AG08395 (cell line): ENCODE data around the gene TNS4.
A peak's percentile ranks its signal among the peaks of the same experiment; 100 is the strongest.

ENCODE experiments used
- DNase-seq: peaks from one replicate; pipeline ENCODE4 v3.0.0; 2012; ENCODE audit warnings: mixed read lengths, low spot score

Gene TNS4

DNA sequence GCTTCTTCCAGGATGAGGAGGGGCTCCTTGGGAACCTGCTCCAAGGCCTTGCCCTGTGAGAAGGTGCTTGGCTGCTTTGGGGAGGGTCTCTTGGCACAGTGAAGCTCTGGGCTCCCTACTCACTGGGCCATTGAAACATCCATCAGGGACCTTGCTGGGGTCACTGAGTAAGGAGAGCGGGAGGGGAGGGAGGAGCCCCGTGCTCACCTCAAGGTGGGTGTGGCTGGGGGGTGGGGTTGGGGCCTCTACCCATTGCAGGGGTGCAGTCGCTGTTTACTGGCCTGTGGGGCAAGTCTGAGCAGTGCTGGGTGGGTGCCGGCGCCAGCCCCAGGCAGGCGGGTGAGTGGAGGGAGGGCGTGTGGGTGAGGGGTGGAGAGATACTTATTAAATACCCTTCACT lies 9.9 kb downstream of the TNS4 start:
- no peak for DNase-seq

DNA sequence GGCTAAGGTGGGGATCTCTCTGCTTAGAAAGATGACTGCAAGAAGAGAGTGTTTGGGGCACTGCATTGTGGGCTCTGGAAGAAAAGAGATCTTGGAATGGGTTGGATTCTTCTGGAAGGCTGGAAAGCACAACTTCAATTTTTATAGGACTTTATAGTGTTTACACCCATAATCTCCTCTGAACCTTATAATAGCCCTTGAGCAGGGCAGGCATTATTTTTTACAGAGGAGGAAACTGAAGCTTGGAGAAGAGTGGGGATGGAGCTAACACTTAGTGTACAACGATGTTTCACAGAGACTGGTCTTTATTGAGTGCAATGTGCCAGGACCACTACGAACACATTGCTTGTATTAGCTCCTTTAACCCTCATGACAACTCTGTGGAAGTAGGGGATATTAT lies 10.4 kb downstream of the TNS4 start:
- no peak for DNase-seq

DNA sequence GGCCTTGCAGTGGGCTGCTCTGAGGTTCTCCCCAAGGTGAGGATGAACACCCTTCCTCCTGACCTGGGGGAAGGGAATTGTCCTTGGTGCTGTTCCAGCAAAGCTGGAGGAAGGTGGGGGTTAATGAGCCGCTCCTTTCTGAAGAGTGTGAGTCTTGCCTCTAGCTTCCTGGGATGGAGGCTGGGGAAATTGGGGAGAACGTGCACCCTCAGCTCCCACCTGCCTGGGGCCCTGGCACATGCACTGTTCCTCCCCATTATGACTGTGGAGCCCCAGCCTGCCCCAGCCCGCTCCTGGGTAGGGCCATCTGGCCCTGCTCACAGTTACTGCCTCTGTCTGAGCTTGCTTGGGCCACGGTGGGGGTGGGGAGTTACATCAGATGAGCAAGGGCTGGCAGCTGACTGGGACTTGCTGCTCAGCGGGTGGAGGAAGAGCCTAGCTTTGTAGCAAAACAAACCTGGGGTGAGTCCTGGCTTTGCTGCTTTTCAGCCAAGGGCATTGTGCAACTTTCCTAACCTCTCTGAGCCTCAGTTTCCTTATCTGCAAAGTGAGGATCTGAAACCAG lies 11.1 kb downstream of the TNS4 start:
- DNase-seq = peak; percentile 64

DNA sequence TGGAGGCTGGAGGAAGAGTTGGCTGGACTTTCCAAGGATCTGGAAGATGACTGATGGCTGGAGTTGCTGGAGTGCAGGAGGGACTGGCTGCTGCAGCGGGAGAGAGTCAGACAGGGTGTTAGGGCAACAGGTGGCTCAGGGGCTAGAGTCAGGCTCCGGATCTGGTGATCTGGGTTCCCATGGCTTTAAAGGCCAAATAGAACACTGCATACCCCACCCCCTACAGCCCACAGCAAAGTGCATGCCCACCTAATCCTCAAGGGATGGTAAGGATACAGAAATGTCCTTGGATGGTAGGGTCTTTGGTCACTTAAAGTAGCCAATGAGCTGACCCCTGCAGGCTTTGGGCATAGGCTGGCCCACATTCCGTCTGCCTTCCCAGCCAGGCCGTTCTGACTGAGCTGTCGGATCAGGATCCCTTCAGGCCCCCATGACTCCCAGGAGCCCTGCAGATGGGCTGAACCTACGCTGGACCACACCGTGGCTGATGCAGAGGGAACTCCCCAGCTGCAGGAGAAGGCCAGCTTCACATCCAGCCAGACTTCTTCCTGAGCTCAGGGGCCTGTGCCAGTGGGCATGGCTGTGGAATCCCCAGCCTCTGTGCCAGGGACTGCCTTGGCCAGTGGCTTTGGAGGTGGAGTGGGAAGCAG lies 13.9 kb downstream of the TNS4 start:
- DNase-seq = no peak

DNA sequence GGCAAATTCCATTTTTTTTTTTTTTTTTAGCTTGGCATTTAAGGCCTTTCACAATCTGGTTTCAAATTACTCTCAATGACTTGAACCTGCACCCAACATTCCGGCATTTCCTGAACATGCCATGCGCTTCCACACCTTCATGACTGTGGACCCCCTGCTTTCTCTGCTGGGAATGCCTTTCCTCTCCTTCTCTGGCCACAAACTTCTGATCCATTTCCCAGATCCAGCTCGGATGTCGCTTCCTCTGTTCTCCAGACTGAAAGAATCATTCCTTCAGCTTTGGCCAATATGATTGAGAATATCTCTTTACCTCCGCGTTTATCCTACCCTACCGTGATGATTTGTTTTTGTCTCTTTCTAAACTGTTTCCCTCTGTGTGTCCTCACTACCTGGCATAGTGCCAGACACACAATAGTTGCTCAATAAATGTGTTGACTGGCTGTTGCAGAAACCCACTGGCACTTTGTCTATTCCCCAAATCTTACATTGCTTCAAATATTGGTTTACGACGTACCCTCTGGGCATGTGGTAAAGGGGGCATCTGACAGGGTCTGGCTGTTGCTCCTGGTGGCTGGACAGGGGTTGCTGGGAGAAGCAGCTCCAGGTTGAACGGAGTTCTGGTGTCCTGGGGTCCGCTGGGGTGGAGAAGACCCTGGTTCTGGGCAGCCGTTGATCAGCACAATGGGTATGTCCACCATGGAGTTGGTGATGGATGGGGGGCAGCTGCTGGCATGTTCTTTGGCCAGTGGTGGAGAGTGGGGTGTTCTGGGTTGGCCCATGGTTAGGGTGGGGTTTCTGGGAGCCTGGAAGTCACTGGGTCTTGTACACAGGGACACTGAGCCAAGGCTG lies 14.7 kb downstream of the TNS4 start:
- peak; percentile 41 for DNase-seq

DNA sequence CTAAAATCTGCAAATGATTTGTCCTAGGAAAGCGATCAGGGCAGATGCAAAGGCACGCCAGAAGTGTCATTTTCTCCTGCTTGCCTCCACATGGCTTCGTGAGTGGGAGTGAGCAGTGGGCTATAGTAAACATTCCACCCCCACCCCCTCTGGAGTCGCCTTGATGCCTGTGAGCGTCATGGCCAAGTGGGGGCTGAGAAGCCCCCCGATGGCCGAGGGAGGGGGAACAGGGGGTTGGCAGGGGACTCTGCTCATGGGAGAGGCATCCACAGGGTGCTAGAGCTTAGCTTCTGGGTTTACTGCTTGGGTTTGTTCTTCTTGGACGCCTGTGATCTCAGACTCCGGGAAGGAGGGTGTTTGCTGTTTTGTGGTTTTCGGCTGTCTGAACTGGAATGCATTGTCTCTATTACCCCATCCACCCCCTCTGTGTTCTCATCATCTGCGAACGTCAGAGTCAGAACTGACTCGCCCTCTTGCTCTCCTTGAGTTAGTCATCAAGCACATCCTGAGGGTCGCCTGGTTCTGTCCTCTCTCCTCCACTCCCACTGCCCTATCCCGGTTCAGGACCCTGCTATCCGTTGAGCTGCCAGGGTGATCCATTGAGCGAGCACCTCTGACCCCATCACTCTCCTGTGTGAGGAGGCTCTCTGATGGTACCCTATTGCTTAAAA lies 15.4 kb downstream of the TNS4 start:
- DNase-seq = peak; percentile 96

DNA sequence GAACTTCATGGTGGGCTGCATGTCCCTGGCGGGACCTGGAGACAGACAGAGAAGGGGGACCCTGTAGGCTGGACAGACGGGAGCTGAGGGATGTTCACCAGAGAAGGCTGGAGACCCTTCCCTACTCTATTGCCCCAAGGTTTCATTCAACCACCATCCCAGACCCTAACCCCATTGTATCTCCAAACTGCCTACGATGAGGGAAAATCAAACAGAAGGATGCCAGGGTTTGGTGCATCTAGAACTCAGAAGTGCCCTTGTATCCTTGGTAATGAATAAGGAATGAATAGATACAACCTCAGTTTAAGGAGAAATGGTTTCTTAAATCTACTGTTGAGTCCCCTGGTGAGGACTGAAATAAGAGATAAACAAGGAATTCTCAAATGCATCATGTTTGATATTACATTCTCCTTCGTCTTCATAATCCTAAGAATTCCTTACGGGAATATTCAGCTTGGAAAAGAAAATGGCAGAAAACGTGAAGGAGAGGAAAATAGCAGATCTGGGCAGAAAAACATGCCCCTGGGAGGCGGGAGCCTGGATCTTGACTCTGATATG lies 16.4 kb downstream of the TNS4 start:
- no peak for DNase-seq

DNA sequence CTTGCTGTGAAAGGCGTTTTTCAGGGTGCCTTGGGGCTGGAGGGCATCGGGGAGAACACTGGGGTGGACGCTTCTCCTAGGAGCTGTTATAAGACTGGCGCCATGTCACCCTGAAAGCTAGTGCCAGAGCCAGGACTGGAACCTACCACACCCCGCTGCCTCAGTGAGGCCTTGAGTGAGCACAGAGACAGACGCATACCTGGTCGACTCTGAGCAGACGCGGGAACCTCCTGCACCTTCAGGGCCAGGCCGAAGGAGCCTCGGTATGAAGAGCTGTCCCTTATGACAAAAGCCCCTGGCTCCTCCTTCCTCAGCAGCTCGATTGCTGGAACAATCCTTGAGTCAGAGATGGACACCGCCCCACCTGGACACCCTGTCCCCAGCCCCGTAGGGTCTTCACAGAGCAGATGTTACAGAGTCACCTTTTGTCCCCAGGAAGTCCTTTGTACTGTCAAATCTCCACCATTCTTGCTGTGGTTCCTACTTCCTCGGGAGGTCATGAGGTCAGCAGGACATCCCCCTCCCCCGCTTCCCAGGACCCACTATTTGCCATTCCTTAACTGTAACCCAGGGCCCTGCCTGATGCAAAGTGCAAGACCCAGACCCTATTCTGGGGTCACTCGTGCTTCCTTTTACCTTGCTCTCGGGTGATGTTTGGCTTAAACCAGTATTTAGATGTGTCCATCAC lies 17.0 kb downstream of the TNS4 start:
- DNase-seq = no peak

DNA sequence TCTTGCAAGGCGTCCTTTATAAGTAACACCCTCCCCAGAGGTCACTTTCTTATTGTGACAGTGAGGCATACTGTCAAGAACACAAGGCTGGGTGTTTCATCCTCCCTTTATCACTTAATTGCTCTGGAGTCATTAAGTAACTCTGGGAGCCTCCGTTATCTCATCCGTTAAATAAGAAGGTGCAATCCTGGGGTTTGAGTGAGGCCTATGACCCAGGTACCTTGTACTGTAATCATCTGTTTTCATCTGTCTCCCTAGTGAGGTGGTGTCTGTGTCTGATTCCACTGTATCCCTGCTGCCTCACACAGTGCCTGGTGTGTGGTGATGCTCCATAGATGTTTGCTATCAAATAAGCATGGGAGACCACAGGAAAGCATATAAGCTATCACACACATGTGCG lies 17.7 kb downstream of the TNS4 start:
- no peak for DNase-seq

DNA sequence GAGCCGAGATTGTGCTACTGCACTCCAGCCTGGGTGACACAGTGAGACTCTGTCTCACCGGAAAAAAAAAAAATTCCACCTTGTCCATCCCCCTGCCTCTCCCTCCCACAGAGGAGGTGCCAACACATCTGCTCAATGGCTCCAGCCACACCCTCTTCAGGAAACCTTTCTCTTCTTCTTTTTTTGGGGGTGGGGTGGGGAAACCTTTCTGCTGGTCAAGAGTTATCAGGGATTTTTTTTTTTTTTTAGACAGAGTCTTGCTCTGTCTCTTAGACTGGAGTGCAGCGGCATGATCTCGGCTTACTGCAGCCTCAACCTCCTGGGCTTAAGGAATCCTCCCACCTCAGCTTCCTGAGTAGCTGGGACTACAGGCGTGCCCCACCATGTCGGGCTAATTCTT lies 18.7 kb downstream of the TNS4 start:
- no peak for DNase-seq

DNA sequence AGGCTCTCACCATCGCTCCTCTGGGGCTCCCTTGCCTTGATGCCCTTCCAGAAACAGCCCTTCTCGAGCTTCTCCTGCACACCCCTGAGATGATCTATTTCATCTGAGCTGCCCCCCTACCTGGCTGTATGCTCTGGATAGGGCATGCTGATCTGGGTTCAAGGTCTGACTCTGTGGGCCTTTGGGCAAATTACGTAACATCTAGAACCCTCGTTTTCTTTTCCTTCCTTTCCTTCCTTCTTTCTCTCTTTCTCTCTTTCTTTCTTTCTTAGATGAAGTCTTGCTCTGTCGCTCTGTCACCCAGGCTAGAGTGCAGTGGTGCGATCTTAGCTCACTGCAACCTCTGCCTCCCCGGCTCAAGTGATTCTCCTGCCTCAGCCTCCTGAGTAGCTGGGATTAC lies 20.3 kb downstream of the TNS4 start:
- DNase-seq = no peak

DNA sequence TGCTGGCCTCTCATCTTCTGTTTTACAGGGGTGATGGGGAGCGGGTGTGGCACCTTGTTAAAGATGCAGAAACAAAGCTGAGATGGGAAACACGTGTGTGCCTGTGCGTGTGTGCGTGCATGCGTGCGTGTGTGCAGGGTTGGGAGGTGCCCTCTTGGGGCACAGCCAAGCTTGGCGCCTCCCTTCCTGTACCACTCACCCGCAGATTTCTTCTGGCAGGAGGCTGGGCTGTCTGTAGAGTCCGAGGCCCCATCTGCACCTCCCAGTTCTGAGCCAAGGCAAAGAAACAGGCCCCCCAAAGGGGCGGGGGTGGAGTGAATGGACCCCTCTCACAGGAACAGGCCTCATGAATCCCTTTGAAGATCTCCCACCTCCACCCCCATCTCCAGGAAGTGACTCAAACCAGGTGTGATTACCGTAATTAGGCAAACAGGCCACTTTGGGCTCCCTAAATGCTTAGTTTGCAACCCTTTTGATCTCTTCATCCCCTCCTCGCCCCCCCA lies 20.9 kb downstream of the TNS4 start:
- DNase-seq = peak; percentile 75

DNA sequence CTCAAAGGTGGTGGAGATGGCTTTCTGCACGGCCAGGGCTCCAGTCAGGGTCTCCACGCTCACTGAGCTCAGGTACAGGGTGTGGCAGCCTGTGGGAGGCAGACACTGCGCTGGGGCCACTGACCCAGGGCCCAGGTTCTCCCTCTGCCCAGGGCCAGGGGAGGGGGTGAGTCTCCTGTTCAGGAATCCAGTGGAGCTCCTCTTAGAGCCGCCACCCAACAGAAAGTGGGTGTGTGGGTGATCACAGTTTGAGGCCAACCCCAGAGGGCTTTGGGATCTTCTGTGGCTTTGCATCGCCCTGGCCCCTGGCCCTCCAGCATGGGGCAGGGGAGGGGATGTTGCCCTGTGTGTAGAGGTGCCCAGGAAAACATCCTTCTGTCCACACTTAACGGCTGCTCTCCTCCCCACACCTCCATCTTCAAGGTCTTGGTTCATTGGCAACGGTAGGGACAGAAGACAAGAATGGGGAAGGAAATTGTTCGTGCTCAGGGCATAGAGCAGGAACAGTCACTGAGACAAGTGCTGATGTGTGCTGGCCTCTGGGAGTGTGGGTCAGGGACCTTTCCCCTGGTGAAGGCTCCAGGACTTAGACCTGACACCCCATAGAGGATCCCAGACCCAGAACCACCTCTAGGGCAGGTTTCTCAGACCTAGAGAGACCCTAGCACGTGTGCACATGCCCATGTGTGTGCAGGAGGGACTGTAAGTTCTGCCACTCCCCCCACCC lies 21.5 kb downstream of the TNS4 start:
- DNase-seq = no peak

DNA sequence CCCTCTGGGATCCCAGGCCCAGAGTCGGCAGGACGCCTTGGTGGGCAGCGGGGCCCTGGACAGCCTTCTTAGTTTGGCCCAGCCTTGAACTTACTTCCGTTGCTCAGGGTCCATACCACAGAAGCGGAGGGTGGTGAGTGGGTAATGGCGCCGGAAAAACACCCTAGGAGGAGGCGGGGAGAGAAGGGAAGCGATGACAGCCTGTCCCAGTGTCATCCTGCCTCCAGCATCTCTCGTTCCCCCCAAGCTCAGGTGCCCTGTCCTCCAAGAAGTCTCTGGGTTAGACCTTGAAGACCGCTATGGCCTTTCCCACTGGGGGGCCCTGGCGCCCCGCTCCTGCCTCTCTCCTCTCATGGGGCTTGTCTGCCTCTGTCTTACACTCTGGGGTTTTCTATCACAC lies 22.9 kb downstream of the TNS4 start:
- DNase-seq = no peak

DNA sequence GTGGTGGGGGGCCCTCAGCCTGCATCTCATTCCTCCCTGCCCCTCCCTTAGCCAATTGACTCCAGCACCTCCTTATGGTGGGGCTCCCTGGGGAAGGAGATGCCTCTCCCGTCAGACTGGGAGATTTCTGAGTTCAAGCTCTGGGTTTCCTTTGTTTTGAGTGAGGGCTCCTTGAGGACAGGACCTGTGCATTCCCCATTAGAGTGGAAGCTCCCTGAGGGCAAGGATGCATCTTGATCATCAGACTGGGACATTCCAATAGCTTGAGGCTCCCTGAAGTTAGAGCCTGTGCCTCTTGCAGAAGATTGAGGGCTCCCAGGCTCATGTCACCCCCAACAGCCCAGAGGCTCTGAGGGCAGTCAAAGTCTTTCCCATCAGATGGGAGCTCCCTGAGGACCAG lies 23.6 kb downstream of the TNS4 start:
- DNase-seq = no peak

DNA sequence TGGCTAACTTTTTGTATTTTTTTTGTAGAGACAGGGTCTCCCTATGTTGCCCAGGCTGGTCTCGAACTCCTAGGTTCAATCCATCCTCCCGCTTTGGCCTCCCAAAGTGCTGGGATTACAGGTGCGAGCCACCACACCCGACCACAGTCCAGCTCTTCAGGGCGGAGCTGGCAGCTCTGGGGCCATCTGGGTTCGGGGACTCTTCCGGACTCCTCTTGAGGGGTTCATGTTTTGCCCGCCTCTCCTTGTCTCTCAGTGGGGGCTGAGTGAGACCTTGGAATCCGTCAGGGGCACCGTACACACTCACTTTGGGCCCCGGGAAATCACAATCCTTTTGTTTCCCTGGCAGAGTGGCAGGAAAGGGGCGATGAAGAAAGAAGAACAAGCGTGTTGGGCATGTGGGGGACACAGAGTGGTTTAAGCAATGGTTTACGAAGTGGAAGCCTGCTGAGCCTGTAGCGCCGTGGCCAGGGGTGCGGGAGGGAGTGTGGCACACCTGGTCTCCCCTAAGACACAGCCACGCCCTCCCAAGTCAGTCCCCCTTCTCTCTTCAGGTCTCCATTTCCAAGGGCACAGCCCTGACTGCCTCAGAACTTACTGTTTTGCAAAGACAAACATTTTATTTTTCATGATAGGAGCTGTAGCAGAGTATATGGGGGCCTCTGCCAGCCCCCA lies 26.1 kb downstream of the TNS4 start:
- DNase-seq = no peak

DNA sequence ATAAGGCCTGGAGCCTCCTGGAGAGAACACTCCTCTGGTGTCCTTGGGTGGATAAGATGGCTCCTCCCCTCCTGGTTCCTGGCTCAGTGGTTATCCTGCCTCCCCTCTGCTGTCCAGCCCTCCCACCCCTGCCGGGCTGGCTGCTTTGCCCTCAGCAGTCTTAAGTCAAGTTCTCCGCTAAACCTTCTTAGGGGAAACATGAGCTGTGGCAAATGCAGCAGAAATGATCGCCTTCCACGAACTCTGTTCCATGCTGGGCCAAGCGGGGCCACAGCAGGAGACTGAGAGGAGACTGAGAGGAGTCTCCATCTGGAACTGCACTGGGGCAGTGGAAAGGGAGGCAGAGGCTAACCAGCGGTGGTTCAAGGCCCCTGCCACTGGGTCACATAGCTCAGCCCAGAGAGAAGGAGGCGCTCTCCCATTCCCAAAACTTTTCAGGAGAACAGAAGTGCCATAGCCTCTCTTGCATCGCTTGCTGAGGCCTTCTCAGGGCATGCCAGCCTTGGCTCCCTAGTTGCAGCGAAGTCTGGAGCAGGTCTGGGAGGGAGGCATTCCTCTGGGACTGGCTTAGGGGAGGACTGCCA lies 26.9 kb downstream of the TNS4 start:
- DNase-seq = no peak

DNA sequence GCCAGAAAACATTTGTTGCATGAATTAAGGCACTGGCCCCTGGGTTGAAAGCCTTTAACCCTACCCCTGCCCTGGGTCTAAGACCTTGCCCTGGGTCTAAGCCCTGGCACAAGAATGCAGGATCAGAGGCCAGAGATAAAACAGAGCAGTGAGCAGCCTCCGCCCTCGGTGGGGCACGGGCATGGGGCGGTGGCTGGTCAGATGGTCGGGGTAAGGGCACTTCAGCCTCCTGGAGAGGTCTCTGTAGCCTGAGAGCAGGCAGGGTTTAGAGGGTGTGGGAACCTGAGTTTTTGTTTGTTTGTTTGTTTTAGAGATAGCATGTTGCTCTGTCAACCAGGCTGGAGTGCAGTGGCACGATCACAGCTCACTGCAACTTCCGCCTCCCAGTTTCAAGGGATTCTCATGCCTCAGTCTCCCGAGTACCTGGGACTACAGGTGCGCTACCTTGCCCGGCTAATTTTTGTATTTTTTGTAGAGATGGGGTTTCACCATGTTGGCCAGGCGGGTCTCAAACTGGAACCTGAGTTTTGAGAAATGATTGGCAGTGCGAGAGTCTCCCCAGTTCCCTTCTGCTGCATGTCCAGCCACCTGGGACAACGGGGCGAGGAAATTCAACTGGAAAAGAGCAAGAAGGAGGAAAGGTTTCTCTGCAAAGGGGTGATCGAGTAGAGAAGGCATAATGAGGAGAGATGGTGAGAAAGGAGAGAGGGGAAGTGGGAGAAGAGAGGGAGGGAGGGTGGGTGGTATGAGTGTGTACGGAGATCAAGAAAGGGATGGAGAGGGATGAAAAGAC lies 27.7 kb downstream of the TNS4 start:
- DNase-seq = no peak

DNA sequence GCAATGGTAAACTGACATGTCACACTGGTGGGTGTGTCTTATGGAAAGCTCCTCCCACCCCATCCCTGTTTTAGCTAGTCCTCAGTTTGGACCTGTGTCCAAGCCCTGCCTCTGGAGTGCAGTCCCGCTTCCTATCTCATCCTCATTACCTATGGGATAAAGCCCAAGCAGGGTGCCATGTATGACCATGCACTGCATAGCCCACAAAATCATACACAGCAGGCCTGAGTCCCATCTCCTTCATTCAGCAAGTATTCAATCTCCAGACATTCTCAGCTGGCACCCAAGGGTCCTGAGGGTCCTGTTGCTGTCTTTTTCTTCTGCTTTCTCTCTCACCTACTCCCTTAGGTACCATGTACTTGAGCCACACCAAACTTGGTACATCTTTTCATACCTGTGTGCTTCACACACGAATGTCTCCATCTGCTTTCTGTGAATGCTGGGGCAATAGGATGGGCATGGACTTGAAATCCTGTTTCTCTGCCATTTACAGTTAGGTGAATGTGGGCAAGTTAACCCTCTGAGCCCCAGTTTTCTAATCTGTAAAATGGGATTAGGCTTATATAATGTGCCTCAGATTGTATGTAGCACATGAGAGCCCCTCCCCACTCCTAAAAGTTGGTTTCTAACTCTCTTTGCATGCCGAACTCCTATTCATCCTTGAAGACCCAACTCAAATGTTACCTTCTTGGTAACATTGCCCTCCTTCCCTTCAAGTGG lies 28.5 kb downstream of the TNS4 start:
- no peak for DNase-seq
